GM04504 (cell line): Measurements from ENCODE around the gene SLC4A2.

Experiments used
- DNase-seq: peaks from one replicate; pipeline ENCODE4 v3.0.0-alpha.2; 2012; ENCODE audit warnings: low read depth

Gene SLC4A2

DNA sequence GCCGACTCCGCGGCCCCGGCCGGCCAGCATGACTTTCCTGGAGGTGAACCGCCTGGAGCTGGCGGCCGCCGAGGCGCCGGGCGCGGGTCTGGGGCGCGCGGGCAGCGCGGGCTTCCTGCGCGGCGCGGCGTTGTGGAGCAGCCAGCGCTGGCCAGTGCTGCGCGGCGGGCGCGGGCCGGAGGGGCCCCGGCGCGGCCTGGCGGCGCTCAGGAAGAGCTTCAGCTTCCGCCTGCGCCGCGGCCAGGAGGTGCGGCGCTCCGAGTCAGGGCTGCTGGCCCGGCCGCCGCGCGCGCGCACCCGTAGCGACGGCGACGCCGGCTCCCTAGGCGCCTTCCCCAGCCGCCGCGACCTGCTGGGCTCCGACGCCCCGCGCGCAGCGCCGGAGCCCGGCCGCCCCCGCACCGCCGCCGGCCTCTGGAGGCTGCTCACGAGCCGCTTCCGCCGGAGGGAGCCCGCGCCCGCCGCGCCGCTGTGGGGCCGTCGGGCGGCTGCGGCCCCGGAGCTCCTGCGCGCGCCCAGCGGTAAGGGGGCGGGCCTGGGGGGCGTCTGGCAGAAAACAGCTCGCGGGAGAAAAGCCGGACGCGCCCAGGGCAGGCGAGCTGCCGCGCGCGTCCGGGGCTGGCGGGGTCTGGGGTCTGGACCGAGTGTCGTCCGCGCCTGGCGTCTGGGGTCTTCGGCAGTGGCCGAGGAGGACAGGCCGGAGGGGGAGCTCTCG is 55.9 kb downstream of the SLC4A2 start:
- DNase-seq = no peak

DNA sequence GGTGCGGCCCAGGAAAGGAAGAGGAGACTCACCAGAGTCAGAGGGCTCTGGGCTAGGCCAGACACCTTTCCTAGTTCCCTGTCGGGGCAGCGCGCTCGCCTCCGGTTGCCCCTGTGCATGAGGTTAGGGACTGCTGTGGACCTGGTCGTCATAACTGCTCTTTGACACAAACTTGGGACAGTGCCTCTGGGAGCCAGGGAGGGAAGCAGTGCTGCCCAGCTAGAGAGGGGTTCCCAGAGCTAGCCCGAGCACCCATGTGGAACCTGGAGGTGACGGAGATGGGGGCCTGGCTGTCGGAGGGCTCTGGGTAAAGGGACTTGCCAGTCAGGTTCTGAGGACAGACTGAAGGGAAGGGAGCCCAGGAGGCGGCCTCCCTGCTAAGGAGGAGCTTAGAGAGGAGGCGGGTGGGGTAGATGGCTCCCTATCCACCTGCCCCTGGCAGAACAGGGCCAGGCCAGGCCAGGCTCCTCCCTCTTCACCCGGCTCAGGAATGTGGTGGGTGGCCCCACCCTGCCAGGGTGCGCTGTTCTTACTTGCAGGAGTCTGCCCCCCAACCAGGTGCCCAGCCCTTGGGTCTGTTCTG is 56.5 kb downstream of the SLC4A2 start:
- no peak for DNase-seq

DNA sequence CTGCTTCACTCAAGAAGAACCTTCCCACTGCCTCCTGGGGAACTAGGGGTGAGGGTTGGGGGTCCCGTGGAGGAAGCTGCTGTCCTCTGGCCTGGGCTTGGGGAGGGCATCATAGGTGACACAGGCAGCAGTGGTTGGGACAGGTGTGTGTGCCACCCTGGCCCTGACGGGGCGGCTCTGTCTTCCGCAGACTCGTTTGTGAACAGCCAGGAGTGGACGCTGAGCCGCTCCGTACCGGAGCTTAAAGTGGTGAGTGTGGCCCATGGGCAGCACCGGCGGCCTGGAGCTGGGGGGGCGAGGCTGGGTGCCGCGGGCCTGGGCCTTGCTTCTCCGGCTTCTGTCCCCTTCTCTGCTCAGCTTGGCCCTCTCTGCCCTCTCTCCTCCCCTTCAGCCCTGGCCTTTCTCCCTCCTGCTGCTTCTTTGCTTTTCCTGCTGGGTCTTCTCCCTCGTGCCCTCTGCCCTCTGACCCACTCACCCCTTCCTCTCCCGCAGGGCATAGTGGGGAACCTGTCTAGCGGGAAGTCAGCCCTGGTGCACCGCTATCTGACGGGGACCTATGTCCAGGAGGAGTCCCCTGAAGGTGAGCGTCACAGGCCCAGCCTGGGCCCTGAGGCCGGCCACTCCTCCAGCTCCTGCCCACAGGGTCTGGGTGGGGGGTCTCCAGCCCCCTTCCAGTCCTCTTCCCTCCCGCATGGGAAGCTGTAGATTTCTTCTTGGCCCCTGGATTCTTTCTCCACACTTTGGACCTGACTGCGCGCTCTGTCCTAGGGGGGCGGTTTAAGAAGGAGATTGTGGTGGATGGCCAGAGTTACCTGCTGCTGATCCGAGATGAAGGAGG is 57.4 kb downstream of the SLC4A2 start:
- DNase-seq = no peak

DNA sequence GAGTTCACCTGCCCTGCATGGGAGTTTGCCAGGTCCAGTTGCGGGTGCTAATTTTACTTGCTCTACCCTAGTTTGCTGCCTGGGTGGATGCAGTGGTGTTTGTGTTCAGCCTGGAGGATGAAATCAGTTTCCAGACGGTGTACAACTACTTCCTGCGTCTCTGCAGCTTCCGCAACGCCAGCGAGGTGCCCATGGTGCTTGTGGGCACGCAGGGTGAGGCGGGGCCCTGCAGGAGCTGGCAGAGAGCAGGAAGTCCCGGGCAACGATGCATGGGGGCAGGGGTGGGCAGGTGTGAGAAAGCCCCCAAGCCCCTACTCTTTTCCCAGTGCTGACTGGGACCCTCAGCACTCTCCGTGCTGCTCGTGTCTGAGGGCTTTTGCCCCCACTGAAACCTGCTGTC is 58.2 kb downstream of the SLC4A2 start:
- DNase-seq = no peak

DNA sequence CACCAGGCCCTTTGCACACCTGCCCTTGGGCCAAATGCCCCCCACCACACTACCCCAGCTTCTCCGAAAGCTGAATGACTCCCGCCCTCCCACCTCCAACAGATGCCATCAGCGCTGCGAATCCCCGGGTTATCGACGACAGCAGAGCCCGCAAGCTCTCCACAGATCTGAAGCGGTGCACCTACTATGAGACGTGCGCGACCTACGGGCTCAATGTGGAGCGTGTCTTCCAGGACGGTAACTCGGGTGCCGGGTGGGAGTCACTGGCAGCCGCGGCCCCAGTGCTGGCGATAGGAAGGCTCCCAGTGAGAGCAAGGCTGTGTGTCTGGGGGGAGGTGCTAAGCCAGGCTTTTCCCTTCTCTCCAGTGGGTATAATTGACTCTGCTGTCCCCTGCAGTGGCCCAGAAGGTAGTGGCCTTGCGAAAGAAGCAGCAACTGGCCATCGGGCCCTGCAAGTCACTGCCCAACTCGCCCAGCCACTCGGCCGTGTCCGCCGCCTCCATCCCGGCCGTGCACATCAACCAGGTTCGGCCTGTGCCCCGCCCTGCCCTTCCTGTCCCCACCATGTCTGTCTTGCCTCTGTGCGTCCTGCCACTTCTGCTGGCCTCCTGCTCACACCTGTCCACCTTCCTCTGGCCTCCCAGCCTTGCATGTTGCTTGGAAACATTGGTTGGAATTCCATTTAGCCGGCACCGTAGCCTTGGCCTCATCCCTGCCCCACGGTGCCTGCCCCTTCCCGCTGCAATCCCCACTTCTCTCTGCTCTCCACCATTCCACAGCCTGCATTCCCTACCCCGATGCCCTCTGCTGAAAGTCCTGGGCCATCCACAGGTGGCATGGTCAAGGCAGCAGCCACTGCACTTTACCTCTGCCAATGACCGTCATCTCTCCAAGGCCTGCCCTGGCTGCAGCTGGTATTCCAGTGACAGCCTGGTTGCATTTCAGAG is 59.0 kb downstream of the SLC4A2 start:
- DNase-seq = no peak

DNA sequence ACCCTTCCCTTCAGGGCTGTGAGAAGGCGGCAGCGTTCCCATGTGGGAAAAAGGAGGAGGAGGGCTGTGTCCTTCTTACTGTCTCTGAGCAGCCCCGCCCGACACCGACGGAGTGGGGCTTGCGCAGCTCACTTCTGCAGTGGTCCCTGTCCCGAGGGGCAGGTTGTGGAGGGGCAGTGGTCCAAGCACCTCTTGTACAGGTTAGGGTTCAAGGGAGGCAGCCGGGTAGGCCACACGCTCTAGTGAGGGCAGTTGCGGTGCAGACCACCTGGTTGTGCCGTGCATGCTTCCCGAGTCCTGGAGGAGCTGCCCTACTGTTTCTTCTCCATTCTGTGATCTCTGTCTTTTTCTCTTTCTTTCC is 59.6 kb downstream of the SLC4A2 start:
- DNase-seq = no peak

DNA sequence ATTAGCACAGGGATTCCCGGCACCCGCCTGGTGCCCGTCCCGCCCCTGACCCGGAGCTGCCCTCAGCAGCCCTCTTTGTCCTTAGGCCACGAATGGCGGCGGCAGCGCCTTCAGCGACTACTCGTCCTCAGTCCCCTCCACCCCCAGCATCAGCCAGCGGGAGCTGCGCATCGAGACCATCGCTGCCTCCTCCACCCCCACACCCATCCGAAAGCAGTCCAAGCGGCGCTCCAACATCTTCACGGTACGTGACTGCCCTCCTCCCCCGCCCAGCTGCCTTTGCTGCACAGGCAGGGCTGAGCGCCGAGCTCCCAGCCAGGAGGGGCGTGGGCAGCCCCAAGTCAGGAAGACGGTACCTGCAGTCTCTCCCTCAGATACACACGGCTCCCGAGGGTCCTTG is 60.5 kb downstream of the SLC4A2 start:
- DNase-seq = no peak

DNA sequence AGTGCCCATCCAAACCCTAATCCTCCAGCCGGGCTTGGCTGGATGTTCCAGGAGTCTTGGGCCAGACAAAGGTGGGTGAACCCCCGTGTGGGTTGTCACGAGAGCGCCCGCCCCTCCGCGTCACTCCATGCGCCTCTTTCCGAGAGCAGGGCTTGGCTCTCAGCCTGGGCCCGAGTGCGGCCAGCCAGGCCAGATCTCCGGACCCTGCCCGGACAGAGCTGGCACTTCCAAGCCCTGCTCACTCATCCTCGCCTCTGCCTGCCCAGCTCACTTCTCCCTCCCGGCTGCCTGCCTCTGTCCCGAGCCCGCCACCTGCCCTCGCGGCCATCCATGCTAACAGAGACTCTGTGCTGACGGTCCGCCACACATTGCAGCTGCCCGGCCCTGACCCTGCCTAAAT is 61.5 kb downstream of the SLC4A2 start:
- no peak for DNase-seq

DNA sequence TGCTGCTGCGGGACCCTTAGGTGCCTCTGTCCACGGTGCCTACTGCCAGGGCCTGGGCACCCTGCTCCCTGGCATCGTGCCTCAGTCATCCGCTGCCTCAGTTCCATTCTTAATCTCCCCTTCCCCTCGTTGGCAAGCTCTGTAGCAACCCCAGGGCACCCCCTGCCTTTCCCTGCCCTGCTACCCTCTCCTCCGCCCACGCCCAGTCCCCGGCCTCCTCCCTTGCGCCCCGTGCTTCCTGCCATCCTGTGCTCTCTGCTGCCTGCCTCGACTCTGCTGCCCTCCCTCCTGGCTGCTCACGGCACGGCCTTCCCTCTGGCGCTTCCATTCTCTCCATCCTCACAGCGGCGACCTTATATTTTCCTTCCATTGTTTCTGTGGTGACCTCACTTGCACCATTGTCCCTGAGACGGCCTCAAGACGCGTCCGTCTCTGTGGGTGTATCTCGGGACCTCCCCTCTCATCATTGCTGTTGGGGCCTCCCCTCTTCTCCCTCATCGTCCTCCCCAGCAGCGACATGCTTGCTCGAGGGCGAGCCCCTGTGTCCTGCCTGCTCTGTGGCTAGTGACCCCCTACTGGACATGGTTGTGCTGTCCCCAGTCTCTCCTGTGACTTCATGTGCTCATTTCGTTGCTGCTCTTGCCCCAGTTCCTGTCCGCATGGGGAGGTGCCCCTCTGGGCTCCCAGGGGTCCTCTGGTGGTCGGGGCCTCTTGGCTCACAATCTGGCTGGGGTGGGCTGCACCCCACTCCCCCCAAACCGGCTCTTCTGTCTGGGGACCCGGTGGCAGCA is 62.2 kb downstream of the SLC4A2 start:
- DNase-seq = no peak

DNA sequence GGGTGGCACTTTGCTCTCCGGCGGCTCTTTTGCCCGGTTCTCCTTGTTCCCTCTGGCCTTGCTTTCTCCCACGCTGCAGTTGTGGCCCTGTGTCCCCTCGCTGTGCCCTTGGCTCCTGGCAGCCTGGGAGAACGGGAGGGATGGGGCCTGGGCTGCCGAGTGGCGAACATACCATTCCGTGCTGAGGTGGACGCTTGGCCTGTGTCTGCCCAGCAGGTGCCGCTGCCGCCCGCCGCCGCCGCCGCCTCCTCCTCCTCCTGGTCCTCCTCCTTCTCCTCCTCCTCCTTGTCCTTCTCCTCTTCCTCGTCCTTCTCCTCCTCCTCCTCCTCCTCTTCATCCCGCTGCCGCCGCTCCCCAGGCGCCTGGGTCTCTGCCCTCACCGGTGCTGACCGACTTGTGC is 62.9 kb downstream of the SLC4A2 start:
- DNase-seq = no peak

DNA sequence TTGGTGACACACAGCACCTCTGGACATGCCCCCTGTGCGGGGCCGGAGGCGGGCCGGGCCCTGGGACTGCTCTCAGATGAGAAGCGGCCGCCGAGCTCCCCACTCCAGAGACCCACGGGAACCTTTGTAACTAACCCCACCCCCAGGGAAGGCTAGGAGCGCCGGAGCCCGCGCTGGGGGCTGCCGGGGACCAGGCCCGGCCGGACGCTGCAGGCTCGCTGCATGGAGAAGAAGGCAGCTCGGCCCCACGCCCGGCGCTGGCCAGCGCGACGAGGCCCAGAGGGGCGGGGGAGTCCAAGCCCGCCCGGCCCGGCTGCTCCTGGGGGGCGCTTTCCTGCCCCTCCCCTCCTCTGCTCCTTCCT is 63.4 kb downstream of the SLC4A2 start:
- DNase-seq = no peak

DNA sequence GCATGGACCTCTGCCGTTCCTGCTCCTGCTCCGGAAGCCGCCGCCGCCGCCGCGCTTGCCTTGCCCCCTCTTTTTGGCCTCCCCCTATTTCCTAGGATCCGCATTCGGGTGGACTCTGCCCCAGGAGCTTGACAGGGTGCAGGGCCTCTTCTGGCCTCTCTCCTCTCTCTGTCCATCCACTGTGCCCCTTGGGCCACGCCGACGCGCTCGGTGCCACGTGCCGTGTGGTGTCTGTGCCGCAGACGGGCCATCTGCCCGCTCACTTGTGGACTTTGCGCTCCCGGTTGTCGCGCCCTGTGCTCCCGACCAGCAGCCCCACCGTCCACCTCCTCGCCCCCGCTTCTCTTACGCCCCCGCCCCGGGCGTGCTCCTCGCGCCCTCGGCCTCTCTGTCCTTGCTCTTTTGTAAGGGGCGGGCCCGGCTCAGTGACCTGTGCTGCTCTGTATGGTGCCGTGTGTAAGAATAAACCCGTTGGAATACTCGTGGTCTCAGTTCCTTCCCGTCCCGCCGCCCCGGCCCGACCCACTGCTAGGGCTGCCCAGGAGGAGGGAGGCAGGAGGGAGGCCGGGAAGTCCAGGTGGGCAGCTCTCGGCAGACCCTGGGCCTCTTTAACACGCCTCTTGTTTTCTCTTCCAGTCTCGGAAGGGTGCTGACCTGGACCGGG is 63.9 kb downstream of the SLC4A2 start:
- DNase-seq = no peak

DNA sequence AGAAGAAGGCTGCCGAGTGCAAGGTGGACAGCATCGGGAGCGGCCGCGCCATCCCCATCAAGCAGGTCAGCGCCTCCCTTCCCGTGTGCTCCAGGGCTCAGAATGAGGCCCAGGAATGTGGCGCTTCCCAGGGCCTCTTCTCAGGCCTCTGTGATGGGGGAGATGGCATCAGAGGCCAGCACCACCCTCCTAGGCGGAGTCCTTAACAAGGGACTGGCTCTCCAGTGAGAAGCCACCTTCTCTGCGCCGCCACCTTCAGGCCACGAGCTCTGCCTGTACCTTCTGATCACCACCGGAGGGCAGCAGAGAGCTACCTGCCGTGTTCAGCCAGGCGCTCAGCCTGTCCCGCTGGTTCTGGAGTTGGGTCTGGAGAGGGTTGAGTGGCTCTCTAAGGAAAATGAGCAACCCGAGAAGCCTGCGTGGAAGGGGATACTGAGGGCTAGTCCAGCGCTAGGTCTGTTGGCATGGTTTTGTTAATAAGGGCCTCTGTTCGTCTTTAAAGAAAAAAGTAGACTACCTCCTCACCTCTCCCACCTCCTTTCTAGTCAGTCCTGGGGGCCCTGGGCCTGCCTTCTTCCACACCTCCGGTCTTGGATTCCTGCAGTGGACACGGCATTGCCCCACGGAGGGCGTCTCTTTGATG is 64.6 kb downstream of the SLC4A2 start:
- peak; percentile 52 for DNase-seq

DNA sequence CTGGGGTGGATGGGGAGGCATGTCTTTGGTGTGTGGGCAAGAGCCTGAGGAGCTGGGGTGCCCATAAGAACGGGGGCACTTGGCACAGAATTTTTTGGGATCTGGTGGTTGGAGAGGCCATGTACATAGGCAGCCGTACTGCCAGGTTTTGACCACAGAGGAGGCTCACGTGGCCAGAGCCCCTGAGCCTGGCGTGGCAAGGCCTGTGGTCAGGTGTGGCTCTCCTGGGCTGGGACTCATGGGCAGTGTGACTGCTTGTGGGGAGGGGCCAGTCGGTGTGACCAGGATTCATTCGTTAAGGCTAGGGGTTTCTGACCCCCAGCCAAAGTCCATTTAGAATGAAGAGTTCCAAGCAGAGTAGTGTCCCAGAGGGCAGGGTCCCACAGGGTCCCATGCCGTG is 65.1 kb downstream of the SLC4A2 start:
- DNase-seq = no peak

DNA sequence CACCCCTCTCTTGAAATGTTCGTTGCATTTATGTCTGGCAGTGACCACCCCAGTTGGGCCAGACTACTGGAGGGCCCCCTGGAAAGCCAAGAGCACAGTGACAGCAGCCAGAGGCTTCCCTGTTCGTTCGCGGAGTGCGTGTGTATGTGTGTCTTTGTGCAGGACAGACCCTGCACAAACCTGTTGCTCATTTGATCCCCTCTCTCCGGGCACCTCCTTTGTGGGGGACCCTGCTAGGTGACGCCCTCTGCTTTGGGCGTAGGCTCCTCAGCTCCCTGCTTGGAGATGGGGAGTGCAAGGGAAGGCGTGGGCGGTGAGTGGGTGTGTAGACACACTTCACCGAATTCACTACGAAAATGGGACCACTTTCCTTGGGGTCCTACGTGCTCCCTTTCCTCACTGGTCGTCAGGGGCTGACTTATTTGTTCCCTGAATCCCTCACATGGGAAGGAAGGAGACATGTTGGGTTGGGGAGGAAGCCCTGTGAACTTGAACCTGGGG is 65.6 kb downstream of the SLC4A2 start:
- no peak for DNase-seq

DNA sequence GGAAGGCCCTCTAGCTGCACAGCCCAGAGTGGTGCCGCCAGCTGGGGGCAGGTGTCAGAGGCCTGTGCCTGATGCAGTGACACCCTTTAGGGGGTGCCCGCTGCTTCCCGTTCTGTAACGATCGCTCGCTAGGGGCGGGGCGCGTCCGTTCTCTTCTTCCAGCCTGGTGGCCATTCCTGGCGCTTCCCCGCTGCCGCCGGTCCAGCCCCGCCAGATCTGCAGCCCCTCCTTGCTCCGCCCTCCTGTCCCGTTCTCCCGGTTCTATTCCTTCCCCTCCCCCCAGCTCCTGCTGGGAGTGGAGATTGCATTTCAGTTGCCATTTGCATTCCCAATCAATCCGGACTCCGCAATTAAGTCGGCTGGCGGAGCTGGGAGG is 66.1 kb downstream of the SLC4A2 start:
- DNase-seq = no peak

DNA sequence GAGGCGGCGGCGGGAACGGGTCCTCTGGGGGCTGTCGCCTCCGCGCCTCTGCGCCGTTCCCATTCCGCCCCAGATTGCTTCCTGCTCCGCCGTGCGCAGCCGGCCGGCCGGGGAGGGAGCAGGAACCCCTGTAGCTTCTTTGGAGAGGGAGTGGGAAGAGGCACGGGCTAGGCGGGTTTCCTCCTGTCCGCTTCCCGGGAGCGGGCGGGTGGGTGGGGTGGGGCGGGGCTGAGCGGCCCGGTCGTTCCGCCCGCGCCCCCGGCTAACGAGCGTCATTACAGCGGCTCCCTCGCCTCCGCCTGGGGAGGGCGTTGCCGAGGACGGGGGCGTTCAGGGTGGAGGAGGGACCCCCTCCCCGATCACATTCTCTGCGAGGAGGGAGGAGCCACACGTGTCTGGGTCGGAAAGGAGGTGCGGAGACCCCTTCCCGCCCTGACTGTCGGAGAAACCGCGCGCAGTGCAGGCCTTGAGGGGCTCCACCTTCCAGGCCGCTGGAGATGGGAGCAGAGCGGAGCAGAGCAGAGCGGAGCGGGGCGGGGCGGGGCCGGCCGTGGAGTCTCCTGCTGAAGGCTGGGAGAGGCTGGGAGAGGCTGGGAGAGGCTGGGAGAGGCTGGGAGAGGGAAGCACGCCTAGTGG is 66.6 kb downstream of the SLC4A2 start:
- no peak for DNase-seq
